NB4 (cell line): ENCODE data around the gene PHC3.

Experiments
- DNase-seq: peaks from one replicate; pipeline ENCODE4 v3.0.0; 2010; ENCODE audit warnings: low read depth
- H3K4me3 ChIP-seq: one replicate; pipeline ENCODE4 v1.5.1; 2011; ENCODE audit warnings: mild to moderate bottlenecking, low read depth, low read length, moderate library complexity
- MYC ChIP-seq: IDR thresholded peaks from 2 replicates; pipeline ENCODE4 v1.6.1; 2011; ENCODE audit warnings: low read depth, low read length
- POLR2A ChIP-seq: IDR thresholded peaks from 2 replicates; pipeline ENCODE4 v1.6.1; 2011; ENCODE audit warnings: mild to moderate bottlenecking; ENCODE audit not compliant: insufficient read length; ENCODE audit errors: extremely low read depth
- TF ChIP-seq, protein P1 (sequence below): IDR thresholded peaks from 2 replicates; pipeline ENCODE4 v1.6.1; 2011; ENCODE audit warnings: low read depth, low read length
- TF ChIP-seq, protein P2 (sequence below): IDR thresholded peaks from one replicate; pipeline ENCODE4 v1.5.1; 2012; ENCODE audit warnings: low read depth, low read length

Gene PHC3

DNA sequence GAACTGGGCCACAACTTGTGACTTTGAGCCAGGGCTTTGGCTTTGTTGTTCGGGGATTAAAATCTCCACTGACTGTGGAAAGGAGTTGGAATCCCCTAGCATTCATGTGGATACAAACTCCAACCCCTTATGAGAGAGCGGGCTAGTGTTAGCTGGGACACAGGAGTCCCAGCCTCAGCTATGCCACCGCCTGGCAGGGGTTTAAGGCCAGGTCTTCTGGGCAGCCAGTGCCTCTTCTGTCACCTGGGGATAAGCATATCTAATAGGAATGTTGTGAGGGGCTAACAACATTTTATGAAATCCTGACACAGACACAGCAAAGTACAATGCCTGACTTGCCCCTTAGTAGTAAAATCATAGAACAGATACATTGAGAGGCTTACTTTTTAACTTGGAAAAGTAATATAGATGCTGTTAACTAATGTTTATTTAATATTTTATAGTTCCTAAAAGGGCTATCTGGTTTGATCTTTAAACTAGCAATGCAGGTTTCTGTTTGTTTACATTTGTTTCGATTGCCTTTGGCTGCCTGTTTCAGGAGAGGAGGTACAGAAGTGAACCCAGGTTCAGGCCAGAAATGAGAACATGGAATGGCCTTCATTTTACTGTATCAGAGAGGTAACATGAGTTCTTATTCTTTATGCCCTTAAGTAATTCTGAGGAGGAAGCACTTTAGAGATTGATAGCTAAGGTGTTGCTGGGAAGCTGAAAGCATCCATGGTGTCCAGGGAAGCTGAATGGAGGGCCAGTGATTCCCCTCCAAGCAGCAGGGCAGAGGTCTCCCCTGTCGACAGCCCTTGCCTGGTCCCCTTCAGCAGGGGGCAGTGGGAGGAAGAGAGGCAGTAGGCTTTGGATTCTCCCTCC is 135.0 kb downstream of the PHC3 start:
- DNase-seq, result no peak
- TF ChIP-seq MYC (no peak), POLR2A (no peak)
- TF ChIP-seq, protein P1, sequence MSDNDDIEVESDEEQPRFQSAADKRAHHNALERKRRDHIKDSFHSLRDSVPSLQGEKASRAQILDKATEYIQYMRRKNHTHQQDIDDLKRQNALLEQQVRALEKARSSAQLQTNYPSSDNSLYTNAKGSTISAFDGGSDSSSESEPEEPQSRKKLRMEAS, result no peak
- TF ChIP-seq, protein P2, sequence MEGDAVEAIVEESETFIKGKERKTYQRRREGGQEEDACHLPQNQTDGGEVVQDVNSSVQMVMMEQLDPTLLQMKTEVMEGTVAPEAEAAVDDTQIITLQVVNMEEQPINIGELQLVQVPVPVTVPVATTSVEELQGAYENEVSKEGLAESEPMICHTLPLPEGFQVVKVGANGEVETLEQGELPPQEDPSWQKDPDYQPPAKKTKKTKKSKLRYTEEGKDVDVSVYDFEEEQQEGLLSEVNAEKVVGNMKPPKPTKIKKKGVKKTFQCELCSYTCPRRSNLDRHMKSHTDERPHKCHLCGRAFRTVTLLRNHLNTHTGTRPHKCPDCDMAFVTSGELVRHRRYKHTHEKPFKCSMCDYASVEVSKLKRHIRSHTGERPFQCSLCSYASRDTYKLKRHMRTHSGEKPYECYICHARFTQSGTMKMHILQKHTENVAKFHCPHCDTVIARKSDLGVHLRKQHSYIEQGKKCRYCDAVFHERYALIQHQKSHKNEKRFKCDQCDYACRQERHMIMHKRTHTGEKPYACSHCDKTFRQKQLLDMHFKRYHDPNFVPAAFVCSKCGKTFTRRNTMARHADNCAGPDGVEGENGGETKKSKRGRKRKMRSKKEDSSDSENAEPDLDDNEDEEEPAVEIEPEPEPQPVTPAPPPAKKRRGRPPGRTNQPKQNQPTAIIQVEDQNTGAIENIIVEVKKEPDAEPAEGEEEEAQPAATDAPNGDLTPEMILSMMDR, result no peak
- H3K4me3 ChIP-seq, result no peak overlapping the region

DNA sequence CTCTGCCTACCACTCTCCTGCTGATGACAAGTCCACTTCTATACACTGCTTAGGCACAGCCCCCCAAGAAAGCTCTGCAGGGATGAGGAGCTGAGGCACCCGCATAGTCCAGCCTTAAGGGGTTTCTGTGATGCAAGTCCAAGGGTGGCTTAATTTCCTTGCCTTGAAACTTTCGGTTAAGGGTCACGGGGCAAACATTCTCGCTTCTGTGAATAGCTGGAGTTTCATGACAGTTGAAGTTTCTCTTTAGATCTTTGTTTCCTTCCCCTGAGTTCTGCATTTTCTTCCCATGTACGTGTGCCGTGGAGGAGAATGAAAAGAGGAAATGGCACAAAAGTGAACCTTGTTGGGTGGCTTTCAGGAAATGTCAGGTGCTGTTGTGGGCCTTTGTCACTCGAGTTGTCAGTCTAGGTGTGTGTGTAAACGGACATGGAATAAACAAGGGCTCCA is 136.7 kb downstream of the PHC3 start:
- H3K4me3 ChIP-seq, result no peak overlapping the region

DNA sequence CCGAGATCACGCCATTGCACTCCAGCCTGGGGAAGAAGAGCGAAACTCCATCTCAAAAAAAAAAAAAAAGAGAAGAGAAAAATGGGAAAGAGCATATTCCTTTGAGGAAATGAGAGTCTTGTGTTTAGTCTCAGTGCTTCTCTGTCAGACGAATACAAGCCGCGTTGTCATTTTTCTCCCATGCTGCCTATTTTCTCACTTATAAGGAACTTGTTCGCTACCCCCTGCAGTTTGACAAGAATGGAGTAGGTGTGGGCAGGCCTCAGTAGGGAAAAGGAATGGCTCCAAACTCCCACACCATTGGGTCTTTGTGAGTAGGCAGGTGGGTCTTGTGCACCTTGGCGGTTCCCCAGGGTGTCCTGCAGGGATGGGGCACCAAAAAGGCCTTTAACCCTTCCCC is 137.3 kb downstream of the PHC3 start:
- H3K4me3 ChIP-seq, result no peak overlapping the region
- no peak for DNase-seq
- TF ChIP-seq, protein P1, result no peak
- TF ChIP-seq, protein P2, result no peak

More for the DNA sequence above, 136.7 kb downstream of the PHC3 start:
- TF ChIP-seq MYC (no peak), POLR2A (no peak)
- TF ChIP-seq, protein P1, result no peak; the same call in 1 of the 2 replicates
- TF ChIP-seq, protein P2, result no peak
- peak; percentile 53 for DNase-seq

DNA sequence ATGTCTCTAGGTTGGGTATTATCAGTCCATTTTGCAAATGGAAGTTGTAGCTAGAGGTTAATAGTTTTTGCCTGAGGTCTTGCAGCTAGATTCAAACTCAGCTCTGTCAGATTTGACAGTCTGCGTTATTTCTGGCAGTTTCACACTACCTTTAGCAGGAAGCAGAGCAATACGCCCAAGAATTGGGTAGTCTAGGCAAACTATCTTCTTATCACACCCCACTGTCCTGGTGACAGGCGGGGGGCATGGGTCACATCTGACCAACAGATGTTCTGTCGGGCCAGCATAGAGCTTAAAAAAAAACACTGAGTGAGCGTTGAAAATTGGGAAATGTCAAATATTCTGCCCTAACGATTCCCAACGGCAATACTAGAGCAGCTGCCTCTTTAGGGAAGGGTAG is 138.0 kb downstream of the PHC3 start:
- TF ChIP-seq, protein P1, result no peak
- TF ChIP-seq MYC, result no peak
- no peak for TF ChIP-seq POLR2A
- TF ChIP-seq, protein P2, result no peak
- no peak overlapping the region for H3K4me3 ChIP-seq
- DNase-seq, result no peak

DNA sequence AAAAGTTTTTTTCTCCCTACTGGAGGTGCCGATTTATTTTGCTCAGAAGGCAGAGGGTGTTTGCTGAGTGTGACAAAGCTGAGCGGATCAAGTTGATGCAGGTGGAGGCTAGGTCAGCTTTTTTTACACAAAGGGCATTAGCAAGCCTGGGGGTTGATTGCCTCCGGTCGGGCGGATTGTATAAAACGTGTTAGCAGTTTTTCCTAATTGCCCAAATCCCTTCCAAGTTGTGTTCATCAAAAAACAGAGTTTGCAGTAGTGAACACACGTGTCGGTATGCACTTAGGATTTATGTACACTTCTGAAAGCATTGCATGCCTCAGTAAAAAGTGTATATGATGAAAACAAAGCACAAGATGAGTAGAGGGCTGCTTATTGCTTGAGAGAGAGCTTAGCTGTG is 141.1 kb downstream of the PHC3 start:
- no peak overlapping the region for H3K4me3 ChIP-seq
- no peak for DNase-seq

More for the DNA sequence above, 141.1 kb downstream of the PHC3 start:
- TF ChIP-seq, protein P2, result no peak
- TF ChIP-seq MYC (no peak), POLR2A (no peak)
- TF ChIP-seq, protein P1, result no peak
